ENCODE measurements around the gene NAPG. TPM values are rescaled to one million over a fixed set of nuclear protein-coding genes. Genes with fewer than 3 reads are reported as not detected.
A peak's percentile ranks its signal among the peaks of the same experiment; 100 is the strongest.

NAPG gene
- total RNA-seq, 1 donor from 2014 or later: 31.1 TPM

DNA sequence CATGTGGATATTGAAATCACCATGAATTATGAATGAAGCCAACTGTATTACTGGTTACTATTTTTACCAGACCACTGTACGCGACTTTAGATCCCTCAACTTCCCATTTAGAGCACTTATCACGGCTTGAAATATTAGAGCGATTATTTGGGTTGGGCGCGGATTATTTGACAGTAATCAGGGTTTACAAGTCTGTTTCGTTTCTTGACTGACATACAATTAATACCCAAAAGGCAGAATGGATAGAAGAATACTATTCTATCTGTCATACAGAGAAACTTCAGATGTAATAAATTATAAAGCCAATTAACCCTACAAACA lies 496 bp upstream of the NAPG start:
- Histone ChIP-seq H3K27ac (peak overlapping the region; percentile 89 to 90), H3K4me3 (peak overlapping the region; percentile 74 to 80), H3K9me3 (no peaks in the 10 kb centered on the region), H3K4me1 (peaks cover 0 to 7% of the 10 kb centered on the region in 2 donors), H3K27me3 (no peaks in the 10 kb centered on the region), H3K36me3 (no peaks in the 10 kb centered on the region)
- intact Hi-C loops (cut with DNase I): loop anchor here (10.0 kb wide), 2 partner anchors 721 to 1171 kb away; no protein-coding TSS in a partner anchor
- no peak for DNase-seq (ENCODE audit: low spot score in 2 of 2)
- no peak for TF ChIP-seq CTCF (IDR thresholded peaks at IDR 0.05)

- H3K27ac ChIP-seq: peak overlapping the region; percentile 89 to 90
- no peaks in the 10 kb centered on the region for H3K36me3 ChIP-seq
- TF ChIP-seq CTCF (IDR thresholded peaks at IDR 0.05): no peak
- peaks cover 0 to 7% of the 10 kb centered on the region in 2 donors for H3K4me1 ChIP-seq
- no peaks in the 10 kb centered on the region for H3K27me3 ChIP-seq
- intact Hi-C loops (cut with DNase I): loop anchor here (2.0 to 10.0 kb wide), 3 partner anchors 722 to 1172 kb away; partner anchors contain the start of gene PPP4R1
- H3K4me3 ChIP-seq: peak overlapping the region; percentile 74 to 80
- no peak for DNase-seq (ENCODE audit: low spot score in 2 of 2)
- H3K9me3 ChIP-seq: no peaks in the 10 kb centered on the region
These were observed 728 bp downstream of the NAPG start for GRCh38 chr18:10526561-10526949.

GRCh38 chr18:10528439-10528838 lies 2.6 kb downstream of the NAPG start:
- no peak for DNase-seq (ENCODE audit: low spot score in 2 of 2)
- TF ChIP-seq CTCF (IDR thresholded peaks at IDR 0.05): no peak
- intact Hi-C loops (cut with DNase I): loop anchor here (10.0 kb wide), 2 partner anchors 724 to 1174 kb away; no protein-coding TSS in a partner anchor
- Histone ChIP-seq H3K9me3 (no peaks in the 10 kb centered on the region), H3K4me3 (no peak overlapping the region), H3K27ac (no peak overlapping the region), H3K36me3 (no peaks in the 10 kb centered on the region), H3K4me1 (peaks cover 0 to 7% of the 10 kb centered on the region in 2 donors), H3K27me3 (no peaks in the 10 kb centered on the region)

- H3K4me1 ChIP-seq: peaks cover 0 to 7% of the 10 kb centered on the region in 2 donors
- no peaks in the 10 kb centered on the region for H3K9me3 ChIP-seq
- intact Hi-C loops (cut with DNase I): no loop called here
- no peaks in the 10 kb centered on the region for H3K36me3 ChIP-seq
- no peak overlapping the region for H3K4me3 ChIP-seq
- no peak for TF ChIP-seq CTCF (IDR thresholded peaks at IDR 0.05)
- no peak for DNase-seq (ENCODE audit: low spot score in 2 of 2)
- no peak overlapping the region for H3K27ac ChIP-seq
- H3K27me3 ChIP-seq: no peaks in the 10 kb centered on the region
These were observed 4.2 kb downstream of the NAPG start for GRCh38 chr18:10530002-10530401.

DNA sequence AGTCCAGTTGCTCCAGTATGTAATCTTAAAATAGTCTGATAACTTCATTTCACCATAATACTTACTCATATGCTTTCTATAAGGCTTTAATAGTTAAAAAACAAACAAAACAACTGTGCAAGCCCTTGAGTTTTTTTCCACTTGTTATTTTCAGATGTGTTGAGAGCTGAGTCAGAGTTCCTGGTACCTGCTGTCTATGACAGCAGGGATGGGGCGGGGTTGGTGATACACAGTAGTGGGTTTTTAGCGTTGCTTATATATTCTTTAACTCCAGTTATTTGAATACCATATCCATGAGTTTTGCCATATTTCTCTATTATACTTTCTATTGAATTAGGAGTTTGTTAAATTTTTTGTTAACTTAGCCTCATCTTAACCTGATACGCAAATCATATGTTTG lies 5.0 kb downstream of the NAPG start:
- H3K9me3 ChIP-seq: no peaks in the 10 kb centered on the region
- no peak overlapping the region for H3K27ac ChIP-seq
- DNase-seq (ENCODE audit: low spot score in 2 of 2): no peak
- peaks cover 0 to 7% of the 10 kb centered on the region in 2 donors for H3K4me1 ChIP-seq
- no peaks in the 10 kb centered on the region for H3K36me3 ChIP-seq
- H3K27me3 ChIP-seq: no peaks in the 10 kb centered on the region
- intact Hi-C loops (cut with DNase I): no loop called here
- TF ChIP-seq CTCF (IDR thresholded peaks at IDR 0.05): no peak
- H3K4me3 ChIP-seq: no peak overlapping the region

- TF ChIP-seq CTCF (IDR thresholded peaks at IDR 0.05): no peak
- H3K27ac ChIP-seq: no peak overlapping the region
- intact Hi-C loops (cut with DNase I): no loop called here
These were observed 7.3 kb downstream of the NAPG start for GRCh38 chr18:10533111-10533510.

More at GRCh38 chr18:10533111-10533510, 7.3 kb downstream of the NAPG start:
- Histone ChIP-seq H3K4me3 (no peak overlapping the region), H3K9me3 (no peaks in the 10 kb centered on the region), H3K36me3 (no peaks in the 10 kb centered on the region), H3K4me1 (peaks cover 0 to 4% of the 10 kb centered on the region in 2 donors), H3K27me3 (no peaks in the 10 kb centered on the region)
- DNase-seq (ENCODE audit: low spot score in 2 of 2): no peak

Data from ascending aorta (tissue), 2 donors.